Measurements from ENCODE around the gene SPATS2L.
"Not testable (repeated sequence)": the region's sequence is repeated elsewhere in the genome, so short reads cannot be mapped to it uniquely, and the experiment has no call there.

The SPATS2L gene

DNA sequence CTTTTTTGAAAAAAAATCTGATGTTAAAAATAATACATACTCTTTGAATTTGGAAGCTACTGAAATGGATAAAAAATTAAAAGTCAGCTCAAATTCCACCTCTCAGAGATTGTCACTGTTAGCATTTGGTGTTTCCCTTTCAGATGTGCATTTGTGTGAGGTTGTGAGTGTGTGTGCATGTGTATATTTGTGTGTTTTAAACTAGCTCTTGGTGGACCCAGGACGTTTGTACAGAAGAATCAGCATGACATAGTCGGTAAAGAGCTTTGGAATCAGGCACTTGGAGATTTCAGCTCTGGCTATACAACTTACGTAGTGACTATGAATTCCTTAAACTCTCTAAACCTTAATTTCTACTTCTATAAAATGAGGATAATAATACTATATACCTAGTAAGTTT is 14.5 kb downstream of the SPATS2L start:
- DNase-seq: no peak

DNA sequence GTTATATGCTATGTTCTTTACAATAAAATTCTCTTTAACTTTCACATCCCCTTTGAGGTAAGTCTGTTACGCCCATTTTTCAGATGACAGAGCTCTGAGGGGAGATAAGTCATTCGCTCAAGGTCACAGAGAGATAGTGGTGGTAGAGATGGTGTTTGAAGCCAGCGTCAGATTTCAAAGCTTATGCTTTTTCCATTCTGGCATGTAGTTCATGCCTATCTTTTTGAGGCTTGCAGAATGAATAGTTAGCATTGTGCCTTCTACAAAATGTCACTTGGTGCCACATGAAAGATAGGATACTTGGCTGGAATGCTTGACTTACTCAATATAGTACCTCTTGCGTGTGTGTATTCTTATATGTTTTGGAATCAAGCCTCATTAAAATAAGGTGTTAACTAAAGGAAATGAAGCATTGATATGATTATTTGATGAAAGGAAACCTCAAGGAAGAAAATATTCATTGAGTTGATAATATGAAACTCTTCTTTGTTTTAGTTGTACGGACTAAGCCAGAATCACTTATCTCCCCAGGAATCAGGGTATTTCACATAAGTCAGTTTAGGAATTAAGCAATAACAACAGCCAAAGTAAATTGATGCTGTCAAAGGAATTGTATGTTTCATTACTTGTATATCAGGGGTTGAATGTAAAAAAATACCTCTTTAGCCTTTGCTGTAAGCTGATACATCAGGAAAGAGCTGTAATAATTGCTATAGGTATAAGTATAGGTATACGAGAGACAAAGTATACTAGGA is 15.5 kb downstream of the SPATS2L start:
- DNase-seq: no peak

DNA sequence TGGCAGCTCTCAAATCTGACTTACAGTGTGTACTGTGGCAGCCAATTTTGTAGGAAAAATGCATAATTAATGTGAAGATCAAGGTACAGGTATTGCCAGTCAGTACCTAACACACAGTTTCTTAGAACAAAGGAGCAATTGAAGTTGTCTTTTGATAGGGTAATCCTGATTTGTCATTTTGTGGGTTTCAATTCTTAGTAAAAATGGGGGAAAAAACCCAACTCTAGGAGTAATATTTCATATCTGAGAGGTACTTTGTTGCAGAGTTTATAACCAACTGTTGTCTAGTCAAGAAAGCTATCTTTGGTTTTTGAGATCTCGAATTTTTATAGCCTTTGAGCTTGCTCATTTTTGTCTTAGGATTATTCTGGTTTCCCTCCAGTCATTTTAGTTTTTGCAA is 16.1 kb downstream of the SPATS2L start:
- DNase-seq: no peak

DNA sequence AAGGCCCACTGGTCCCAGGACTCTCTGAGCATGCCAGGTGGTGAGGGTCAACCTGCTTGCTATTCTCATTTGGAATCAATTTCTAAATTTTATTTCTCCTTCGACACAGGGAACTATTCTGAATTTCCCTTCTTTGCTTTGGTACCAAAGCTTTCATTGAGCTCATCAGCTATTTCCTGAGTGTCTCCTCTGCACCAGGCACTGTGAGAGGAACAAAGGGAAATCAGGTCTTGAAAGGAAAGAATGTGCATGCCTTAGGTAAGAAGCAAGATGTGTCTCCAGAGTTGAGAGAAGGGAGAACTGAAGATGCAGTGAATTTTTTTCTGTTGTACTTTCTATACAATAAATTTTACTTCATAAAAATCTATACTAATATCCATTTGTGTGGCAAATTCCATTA is 17.9 kb downstream of the SPATS2L start:
- DNase-seq: no peak

DNA sequence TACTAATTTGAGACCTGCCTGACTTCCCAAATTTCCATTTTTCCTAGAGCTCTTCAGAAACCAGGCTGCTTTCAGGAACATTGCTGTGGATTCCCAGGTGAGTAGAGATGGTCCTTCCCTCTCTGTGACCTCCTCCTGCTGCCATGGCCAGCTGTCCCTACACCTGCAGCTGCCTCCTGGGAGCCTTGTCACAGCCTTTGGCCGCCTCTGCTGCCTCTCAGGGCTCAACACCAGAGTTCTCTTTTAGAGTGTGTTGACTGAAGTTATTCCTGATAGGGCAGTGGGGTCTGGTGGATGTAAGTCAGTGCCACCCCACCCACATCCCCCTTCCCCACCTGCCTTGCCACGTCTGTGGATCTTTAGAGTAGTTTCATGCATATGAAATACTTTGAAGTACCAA is 22.9 kb downstream of the SPATS2L start:
- DNase-seq: no peak

DNA sequence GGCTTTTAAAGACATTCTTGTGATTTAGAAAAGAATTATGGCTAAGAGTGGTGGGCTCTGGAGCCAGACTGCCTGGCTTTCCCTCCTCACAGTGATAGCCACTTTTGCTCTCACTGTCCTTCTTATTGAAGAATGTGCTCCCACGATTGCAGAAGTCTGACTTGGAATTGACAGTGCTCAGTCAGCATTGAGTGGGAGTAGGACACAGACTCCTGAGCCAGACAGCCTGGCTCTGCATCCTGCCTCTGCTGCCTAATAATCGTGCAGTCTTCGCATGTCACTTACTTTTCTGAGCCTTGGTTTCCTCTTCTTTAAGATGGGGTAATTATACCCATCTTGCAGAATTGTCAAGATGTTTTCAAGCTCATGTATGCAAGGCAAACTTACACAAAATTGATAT is 23.3 kb downstream of the SPATS2L start:
- DNase-seq: no peak

DNA sequence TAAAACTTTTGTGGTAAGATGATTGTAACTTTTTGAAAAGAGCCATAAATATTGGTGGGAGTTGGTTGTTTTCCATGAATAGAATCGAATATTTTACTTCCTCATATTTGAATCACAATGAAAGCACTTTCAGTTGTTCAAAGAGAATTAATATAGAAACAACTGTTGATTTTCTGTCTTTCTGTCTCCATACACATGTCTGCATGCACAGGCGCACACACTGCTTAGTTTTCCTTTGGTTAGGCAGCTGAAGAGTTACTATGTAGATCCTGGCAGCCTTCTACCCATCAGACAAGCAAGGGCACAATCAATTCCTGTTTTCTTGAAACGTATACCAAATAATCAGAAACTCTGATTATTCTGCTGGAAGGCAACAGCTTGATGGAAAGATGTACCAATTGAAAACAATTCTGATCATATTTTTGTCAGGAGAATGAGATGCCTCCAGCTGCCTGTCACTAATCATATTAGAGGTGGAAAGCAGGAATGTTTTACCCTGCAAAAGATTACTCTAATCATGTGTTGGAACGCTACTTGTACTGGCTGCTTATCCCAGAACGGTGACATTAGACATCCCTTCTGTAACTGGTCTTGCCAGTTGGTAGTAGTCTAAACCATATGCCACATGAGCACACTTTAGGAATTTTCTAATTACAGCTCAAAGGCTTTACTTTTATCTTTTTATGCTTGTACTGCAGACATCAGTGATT is 24.0 kb downstream of the SPATS2L start:
- no peak for DNase-seq

DNA sequence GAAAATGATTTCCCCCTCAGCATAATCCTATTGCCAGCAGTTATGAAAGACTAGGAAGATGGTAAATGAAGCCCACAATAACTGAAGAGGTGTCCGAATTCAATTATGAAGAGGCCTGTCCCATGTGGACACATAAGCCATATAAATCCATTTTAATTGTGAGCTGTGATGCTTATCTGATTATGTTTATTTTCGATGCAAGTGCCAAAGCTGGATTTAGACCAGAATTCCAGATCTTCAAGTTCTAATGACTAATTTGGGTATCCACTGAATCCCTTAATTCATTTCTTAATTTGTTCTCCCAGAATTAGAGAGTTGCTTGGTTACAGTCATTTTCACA is 24.5 kb downstream of the SPATS2L start:
- no peak for DNase-seq

DNA sequence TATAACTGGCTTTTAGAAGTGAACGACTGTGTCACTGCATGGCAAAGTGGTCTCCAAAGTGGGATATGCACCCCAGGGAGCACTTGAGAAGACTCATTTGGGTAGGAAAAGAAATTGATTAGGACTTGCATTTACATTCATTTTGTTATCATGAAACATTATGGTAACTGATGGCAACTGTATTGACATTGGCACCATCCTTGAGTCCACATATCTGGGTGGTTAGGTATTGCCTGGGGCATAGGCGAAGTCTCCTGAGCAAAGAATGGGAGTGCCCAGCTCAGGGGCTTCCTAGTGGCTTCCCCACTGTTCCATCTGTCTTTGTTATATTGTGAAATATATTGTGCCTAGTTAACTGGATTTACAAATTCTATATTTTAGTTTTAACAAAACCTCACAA is 29.2 kb downstream of the SPATS2L start:
- DNase-seq: no peak

DNA sequence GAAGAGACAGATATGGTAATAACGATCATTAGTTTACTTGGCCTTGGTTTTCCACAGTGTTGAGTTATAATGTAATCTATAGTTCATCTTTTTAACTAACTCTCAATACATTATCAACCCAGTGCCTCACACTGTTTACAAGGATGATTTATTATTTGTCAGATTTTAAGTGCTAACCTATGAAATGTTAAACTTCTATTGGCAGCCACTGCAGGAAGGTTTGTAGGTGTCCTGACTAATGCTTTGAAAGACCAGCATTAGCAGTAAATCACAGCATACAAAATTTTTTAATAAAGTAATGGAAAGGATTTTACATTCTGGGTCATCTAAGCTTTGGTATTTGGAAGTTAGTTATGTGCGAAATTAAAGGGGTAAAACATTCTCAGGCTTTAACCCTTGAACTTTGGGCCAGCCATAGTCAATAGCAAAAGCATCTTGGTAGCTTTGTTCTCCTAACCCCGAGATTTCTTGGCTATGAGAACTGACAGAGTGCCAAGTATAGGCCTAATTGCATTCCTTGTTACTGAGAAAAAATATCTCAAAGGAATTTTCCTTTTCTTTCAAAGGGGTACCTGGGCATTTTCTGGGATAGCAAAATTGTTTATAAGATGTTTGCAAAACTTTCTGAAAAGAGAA is 30.6 kb downstream of the SPATS2L start:
- DNase-seq: no peak

DNA sequence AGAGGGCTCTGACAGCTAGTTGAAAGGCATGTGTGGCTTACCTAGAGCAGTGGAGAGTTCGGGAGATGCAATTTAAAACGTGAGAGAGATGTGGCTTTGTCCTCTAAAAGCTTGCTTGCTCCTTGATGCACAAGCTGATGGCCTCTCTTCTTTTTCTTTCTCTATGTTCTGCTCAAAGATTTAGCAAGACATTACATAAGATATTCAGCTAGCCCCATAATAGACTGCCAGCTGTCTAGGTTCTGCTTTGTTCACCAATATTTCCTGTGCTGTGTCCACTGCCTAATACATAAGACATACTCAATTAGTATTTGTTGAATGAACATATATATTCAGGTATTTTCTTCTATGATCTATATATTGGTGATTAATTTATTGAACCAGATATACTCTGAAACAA is 31.1 kb downstream of the SPATS2L start:
- DNase-seq: no peak

DNA sequence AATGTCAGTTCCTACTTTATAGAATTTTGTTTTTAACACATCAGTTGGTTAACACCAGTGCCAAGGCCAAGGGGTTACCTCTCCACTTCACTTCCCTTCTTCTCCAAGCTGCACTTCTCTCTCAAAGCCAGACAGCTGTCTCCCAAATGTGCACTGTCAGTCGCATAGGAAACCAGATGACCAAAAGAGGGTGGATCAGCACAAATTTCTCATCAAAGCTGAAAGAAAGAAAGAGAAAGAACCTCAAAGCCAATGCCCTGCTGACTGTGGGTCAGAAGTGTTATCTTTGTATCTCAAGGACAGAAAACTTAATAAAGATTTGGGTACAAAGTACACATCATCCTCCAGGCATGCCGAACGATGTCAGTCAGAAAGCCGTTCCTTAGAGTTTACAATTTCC is 32.2 kb downstream of the SPATS2L start:
- no peak for DNase-seq

DNA sequence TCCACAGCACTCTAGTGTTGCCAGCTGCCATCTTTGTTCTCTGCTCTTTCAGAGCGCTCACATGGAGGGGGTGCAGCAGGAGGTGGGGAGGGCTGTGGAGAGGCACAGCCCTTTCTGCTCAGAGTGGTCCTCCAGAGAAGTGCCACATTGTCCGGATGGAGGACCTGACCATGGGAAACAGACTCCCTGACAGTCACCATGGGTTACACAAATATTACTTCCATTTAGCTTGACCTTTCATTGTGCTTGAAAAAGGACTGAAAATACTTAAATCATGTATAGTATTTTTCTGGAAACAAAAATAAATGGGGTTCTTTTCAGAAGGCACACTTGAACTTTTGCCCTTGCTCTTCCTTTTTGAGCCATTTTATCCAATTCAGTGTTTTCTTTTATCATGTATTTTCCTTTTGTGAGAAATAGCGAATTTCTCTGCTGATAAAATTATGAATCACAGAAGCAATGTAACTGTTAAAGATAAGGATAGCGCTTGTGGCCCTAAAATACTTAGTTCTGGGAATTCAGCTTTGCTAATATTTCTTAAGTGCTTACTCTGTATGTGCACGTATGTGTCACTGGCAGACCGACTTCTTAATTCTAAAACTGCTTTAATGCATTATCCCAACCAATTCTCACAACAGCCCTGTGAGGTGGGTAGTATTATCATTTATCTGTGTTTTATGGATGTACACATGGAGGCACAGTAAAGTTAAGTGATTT is 34.2 kb downstream of the SPATS2L start:
- DNase-seq: no peak

DNA sequence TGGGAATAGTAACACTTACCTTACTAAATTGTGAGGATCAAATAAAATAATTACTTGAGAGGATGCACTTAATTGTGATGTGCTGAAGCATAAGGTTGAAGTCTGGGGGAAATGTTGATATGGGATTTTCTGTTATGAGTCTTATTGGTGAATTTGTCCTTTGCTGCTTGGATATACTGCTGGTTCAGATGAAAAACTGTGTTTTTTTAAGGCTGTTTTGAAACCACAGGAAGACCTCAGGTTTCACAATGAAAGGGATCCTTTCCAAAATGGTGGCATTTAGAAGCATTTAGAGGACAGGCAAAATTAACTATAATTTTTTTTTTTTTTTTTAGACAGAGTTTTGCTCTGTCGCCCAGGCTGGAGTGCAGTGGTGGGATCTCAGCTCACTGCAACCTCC is 34.9 kb downstream of the SPATS2L start:
- DNase-seq: no peak

DNA sequence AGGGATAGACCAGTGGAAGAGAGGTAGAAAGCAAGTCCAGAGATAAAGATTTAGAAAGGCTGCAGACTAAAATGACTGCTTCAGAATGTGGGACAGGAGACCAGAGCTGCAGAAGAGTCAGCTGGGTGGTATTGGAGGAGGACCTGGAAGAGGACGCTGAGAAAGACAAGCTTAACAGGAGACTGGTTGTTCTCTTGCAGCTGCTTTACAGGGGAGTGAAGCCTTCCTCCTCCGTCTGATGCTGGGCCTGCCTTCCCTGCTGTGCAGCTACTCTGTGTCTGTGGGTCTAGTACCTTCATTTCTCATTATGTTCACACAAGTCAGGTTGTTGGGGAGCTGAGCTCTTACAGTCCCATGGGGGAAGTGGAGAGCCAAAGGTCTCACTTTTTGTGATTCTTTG is 35.7 kb downstream of the SPATS2L start:
- DNase-seq: no peak

DNA sequence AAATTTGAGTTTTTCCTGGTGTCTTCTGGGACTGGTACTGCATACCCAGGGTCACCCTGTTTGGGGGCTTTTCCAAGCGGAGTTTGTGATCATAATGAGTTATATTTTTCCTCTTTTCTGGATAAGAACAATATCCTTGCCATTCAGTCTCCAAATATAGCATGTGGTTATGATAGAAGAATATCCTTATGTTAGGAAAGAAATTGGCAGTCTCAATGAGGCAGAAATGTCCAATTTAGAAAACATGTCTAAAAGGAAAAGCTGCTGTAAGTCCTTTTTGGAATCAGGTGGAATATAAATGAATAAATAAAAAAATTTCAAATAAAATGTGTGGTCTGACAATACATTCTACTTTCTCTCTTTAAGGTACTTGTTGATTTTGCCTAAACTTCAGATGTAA is 36.2 kb downstream of the SPATS2L start:
- DNase-seq: no peak

DNA sequence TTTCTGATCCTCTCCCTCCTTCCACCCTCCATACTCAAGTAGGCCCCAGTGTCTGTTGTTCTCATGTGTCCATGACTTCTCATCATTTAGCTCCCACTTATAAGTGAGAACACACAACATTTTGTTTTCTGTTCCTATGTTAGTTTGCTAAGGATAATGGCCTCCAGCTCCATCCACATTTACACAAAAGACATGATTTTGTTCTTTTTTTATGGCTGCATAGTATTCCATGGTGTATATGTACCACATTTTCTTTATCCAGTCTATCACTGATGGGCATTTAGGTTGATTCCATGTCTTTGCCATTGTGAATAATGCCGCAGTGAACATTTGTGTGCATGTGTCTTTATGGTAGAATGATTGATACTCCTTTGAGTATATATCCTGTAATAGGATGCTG is 37.7 kb downstream of the SPATS2L start:
- DNase-seq: not testable (repeated sequence)

DNA sequence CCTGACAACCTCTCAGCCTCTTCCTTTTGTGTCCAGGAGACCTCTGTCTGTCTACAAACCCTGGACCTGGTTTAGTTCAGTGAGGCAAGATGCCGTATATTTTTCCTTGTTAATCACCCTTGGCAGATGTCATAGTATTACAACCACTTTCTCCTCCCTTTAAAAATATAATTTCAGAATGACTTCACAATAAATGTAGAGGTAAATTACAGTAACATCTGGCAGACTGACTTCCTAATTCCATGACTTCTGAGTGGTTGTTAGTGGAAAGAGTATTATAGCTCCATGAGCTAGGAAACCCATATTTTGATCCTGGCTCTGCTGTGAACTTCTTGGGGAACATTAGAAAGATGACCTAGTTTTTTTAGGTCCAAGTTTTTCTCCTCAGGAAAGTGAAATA is 39.5 kb downstream of the SPATS2L start:
- no peak for DNase-seq

DNA sequence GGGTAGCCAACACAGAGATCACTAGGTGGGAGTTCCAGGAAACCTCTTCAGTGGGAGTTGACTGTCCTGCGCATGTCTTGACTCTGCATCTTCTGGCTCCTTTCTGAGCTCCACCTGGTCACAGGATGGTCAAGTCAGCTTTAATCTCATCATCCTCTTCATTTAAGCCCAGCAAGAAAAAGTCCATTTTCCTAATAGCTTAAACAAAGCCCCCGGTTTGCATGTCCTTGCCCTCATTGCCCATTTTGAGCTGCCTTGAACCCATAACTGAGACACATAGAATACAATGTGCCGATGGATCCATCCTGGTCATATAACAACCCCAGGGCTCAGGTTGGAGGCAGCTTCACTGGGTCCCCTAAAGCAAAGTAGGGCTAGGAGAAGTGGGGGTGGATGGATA is 40.8 kb downstream of the SPATS2L start:
- DNase-seq: no peak

DNA sequence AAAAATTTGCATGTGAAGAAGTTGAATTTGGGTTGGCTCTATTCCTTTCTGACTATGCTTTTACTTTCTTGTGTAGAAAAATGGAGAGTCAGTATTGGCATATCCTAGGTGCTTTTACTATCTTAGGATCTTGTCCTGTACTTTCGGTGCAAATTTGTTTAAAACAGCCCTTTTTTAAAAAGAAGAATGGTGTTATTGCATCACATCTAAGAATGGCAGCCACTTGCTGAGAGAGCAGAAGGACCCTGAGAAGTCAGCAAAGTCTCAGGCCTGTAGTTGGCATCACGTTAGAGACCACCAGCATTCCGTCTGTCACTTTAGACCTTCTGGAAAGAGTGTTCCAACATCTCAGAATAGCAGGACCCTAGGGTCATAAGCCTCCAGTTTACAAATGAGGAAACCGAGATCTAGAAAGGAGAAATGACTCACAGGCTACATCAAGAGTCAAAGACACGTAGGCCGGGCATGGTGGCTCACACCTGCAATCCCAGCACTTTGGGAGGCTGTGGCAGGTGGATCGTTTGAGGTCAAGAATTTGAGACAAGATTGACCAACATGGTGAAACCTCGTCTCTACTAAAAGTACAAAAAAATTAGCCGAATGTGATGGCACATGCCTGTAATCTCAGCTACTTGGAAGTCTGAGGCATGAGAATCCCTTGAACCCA is 42.5 kb downstream of the SPATS2L start:
- DNase-seq: no peak

DNA sequence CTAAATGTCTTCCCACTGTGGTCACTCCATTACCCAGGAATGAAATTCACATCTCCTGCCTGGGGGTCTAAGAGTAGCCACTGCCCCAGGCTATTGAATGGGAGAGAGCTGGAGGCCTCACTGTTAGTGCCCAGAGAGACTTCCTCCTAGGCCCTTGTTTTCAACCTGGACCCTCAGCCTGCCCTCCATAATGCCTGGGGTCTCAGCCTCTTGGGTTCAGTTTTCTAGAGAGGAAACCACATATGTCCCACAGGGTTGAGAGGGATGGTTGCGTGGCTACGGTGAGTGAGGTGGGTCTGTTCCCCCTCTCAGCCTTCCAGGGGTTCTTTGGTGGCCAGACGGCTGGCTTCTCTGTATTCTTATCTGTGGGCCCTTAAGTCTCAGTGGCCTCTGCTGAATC is 43.4 kb downstream of the SPATS2L start:
- no peak for DNase-seq

DNA sequence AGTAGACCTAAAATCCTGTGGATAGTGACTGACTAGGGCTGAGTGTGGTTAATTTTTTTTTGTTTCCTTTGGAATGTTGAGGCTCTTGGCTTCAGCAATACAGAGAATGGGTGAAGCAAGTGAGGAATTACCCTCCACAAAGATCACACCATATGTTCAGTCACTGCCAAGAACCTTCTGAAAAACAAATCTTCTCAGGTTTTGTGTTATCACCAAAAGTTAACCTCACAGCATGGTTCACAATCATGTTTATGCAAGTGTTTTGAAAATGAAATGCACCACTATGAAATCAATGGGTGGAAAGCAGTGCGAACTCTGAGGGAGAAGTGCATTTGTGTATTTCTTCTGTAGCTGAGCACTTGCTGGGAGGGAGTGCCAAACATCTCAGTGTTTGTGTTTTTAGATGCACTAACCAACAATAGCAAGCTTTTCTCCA is 44.4 kb downstream of the SPATS2L start:
- DNase-seq: no peak

DNA sequence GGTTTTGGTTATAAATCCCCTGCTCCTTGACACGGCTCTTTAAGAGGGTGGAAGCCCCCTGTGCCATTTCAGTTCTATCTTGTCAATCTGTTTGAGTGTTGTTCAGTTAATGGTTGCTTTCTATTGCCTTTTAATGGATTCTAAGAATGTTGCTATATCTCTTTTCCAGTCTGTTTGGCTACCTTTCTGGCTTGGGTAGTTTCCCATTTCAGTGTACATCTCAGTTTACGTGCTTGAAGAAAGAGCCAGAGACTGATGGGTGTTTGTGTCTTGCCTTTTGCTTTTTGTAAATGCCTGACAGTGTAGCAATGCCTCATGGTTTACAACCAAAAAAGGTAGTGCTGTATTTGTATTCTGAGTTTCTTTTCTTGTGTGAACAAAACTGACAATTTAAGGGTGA is 45.3 kb downstream of the SPATS2L start:
- no peak for DNase-seq
